ENCODE data around the gene RFT1.

RFT1 gene

GRCh38 chr3:53140847-53141845 lies 10.9 kb upstream of the RFT1 start:
- no peaks in the 10 kb centered on the region for H3K79me2 ChIP-seq (ENCODE audit: control insufficient read depth, low read length)
- H3K4me2 ChIP-seq (ENCODE audit: low read length), result peak overlapping the region; percentile 18; the same call in 1 of the 2 replicates
- H3K9me3 ChIP-seq (ENCODE audit: control insufficient read depth, insufficient read depth, low read length), result no peaks in the 10 kb centered on the region
- H3K36me3 ChIP-seq (ENCODE audit: control insufficient read depth, low read length), result no peaks in the 10 kb centered on the region
- H4K20me1 ChIP-seq (ENCODE audit: control insufficient read depth, insufficient read depth, low read depth, low read length), result no peaks in the 10 kb centered on the region
- TF ChIP-seq, protein P1, sequence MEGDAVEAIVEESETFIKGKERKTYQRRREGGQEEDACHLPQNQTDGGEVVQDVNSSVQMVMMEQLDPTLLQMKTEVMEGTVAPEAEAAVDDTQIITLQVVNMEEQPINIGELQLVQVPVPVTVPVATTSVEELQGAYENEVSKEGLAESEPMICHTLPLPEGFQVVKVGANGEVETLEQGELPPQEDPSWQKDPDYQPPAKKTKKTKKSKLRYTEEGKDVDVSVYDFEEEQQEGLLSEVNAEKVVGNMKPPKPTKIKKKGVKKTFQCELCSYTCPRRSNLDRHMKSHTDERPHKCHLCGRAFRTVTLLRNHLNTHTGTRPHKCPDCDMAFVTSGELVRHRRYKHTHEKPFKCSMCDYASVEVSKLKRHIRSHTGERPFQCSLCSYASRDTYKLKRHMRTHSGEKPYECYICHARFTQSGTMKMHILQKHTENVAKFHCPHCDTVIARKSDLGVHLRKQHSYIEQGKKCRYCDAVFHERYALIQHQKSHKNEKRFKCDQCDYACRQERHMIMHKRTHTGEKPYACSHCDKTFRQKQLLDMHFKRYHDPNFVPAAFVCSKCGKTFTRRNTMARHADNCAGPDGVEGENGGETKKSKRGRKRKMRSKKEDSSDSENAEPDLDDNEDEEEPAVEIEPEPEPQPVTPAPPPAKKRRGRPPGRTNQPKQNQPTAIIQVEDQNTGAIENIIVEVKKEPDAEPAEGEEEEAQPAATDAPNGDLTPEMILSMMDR (IDR thresholded peaks at IDR 0.05; ENCODE audit: low read depth, low read length, poor library complexity, severe bottlenecking), result no peak
- TF ChIP-seq EZH2phosphoT487 (IDR thresholded peaks at IDR 0.05; ENCODE audit: borderline replicate concordance, low read length), result no peak
- H3K9me2 ChIP-seq (replicated peaks; ENCODE audit: control insufficient read depth, low read length), result no peaks in the 10 kb centered on the region
- H3K27me3 ChIP-seq (ENCODE audit: control insufficient read depth, low read length), result no peaks in the 10 kb centered on the region
- no peaks in the 10 kb centered on the region for H3F3A ChIP-seq (ENCODE audit: control insufficient read depth, insufficient read depth)
- no peak overlapping the region for H3K4me3 ChIP-seq (ENCODE audit: low read length)
- peaks cover 29% of the 10 kb centered on the region for H3K4me1 ChIP-seq (ENCODE audit: control insufficient read depth, low read length)
- no peak overlapping the region for H3K27ac ChIP-seq (ENCODE audit: low read depth, low read length)

DNA sequence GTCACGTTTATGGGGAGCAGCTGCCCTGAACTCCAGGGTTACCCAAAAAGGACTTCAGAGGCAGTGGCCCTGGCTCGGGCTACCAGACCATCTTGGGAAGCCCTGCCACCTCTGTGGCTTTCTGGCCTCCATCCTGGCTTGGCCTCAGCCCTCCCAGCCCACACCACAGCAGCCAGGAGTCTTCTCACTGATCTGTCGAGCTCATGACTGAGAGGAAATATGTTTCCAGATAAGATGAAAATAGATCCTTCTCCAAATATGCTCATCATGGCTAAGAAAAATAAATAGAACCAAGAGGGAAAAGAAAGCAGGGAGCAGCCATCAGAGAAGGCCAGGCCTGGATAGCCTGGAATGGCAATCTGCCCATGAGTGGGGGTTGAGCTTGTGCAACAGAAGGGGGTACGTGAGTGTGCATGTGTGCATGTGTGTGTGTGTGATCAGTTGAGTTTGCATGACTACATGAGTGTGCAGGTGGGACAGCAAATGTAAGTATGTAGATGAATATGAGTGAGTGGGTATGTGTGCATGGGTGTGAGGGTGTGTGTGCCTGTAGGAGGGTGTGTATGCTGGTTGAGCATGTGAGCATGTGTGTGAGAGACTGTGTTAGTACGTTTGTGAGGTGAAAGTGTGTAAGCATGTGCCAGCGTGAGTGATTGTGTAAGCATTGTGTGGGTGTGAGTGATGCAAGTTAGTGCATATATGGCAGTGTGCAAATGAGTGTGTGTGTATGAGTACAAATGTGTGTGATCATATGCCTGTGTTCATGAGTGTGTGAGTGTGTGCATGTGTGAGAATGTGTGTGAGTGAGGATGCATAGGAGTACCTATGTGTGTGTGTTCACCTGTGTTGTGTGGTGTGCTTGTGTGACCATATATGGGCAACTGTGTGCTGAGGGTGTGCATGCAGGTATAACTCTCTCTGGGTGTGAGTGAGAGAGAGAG lies 9.9 kb upstream of the RFT1 start:
- no peaks in the 10 kb centered on the region for H3K79me2 ChIP-seq (ENCODE audit: control insufficient read depth, low read length)
- no peak overlapping the region for H3K4me3 ChIP-seq (ENCODE audit: low read length)
- peaks cover 29% of the 10 kb centered on the region for H3K4me1 ChIP-seq (ENCODE audit: control insufficient read depth, low read length)
- H3K36me3 ChIP-seq (ENCODE audit: control insufficient read depth, low read length), result no peaks in the 10 kb centered on the region
- no peaks in the 10 kb centered on the region for H3K9me3 ChIP-seq (ENCODE audit: control insufficient read depth, insufficient read depth, low read length)
- peak overlapping the region; percentile 18; the same call in 1 of the 2 replicates for H3K4me2 ChIP-seq (ENCODE audit: low read length)
- no peaks in the 10 kb centered on the region for H3K27me3 ChIP-seq (ENCODE audit: control insufficient read depth, low read length)
- no peak overlapping the region for H3K27ac ChIP-seq (ENCODE audit: low read depth, low read length)
- no peaks in the 10 kb centered on the region for H4K20me1 ChIP-seq (ENCODE audit: control insufficient read depth, insufficient read depth, low read depth, low read length)
- H3F3A ChIP-seq (ENCODE audit: control insufficient read depth, insufficient read depth), result no peaks in the 10 kb centered on the region
- no peak for TF ChIP-seq EZH2phosphoT487 (IDR thresholded peaks at IDR 0.05; ENCODE audit: borderline replicate concordance, low read length)
- TF ChIP-seq, protein P1 (IDR thresholded peaks at IDR 0.05; ENCODE audit: low read depth, low read length, poor library complexity, severe bottlenecking), result no peak
- no peaks in the 10 kb centered on the region for H3K9me2 ChIP-seq (replicated peaks; ENCODE audit: control insufficient read depth, low read length)

DNA sequence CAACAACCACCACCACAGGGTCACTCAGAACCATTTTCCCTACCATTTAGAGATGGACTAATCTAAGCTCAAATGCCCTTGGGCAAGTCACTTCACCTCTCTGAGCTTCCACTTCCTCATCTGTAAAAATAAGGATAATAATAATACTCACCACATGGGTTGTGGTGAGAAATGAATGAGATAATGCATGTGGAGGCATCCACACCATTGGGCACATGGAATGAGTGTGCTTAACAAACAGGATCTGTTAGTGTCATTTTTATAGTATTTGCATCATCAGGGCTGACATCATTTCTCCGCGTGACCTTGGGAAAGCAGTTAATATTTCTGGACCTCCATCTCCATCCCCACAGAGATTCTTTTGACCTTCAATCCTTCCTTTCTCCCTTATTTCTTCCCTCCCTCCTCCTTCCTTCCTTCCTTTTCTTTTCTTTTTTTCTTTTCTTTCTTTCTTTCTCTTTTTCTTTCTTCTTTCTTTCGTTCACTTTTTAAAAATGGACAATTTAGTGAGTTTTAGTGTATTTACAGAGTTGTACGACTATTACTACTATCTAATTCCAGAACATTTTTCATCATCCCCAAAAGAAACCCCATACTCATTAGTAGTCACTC lies 7.7 kb upstream of the RFT1 start:
- H3K4me3 ChIP-seq (ENCODE audit: low read length), result no peak overlapping the region
- H3K9me2 ChIP-seq (replicated peaks; ENCODE audit: control insufficient read depth, low read length), result no peaks in the 10 kb centered on the region
- H3K4me1 ChIP-seq (ENCODE audit: control insufficient read depth, low read length), result peaks cover 35% of the 10 kb centered on the region
- no peaks in the 10 kb centered on the region for H3F3A ChIP-seq (ENCODE audit: control insufficient read depth, insufficient read depth)
- H3K9me3 ChIP-seq (ENCODE audit: control insufficient read depth, insufficient read depth, low read length), result no peaks in the 10 kb centered on the region
- no peaks in the 10 kb centered on the region for H3K27me3 ChIP-seq (ENCODE audit: control insufficient read depth, low read length)
- peak overlapping the region; percentile 25; the same call in 1 of the 2 replicates for H3K4me2 ChIP-seq (ENCODE audit: low read length)
- H4K20me1 ChIP-seq (ENCODE audit: control insufficient read depth, insufficient read depth, low read depth, low read length), result no peaks in the 10 kb centered on the region
- H3K36me3 ChIP-seq (ENCODE audit: control insufficient read depth, low read length), result no peaks in the 10 kb centered on the region
- TF ChIP-seq EZH2phosphoT487 (IDR thresholded peaks at IDR 0.05; ENCODE audit: borderline replicate concordance, low read length), result no peak
- TF ChIP-seq, protein P1 (IDR thresholded peaks at IDR 0.05; ENCODE audit: low read depth, low read length, poor library complexity, severe bottlenecking), result no peak
- H3K79me2 ChIP-seq (ENCODE audit: control insufficient read depth, low read length), result no peaks in the 10 kb centered on the region
- no peak overlapping the region for H3K27ac ChIP-seq (ENCODE audit: low read depth, low read length)

All from DOHH2 (cell line).